GM12865 (cell line): Measurements from ENCODE around the gene CDC16.
"Not testable (repeated sequence)": the region's sequence is repeated elsewhere in the genome, so short reads cannot be mapped to it uniquely, and the experiment has no call there.

ENCODE experiments used
- DNase-seq: peaks from one replicate; pipeline ENCODE4 v3.0.0; 2010; ENCODE audit warnings: low read depth
- H3K4me3 ChIP-seq: 2 replicates; pipeline ENCODE4 v1.5.1; 2011; ENCODE audit warnings: mild to moderate bottlenecking, low read depth, low read length, control low read depth
- TF ChIP-seq, protein P1 (sequence below): IDR thresholded peaks from 2 replicates; pipeline ENCODE4 v1.5.1; 2011; ENCODE audit warnings: low read length, control low read depth, low read depth, inconsistent platforms; ENCODE audit not compliant: insufficient read depth; ENCODE audit errors: missing control alignments

The CDC16 gene

DNA sequence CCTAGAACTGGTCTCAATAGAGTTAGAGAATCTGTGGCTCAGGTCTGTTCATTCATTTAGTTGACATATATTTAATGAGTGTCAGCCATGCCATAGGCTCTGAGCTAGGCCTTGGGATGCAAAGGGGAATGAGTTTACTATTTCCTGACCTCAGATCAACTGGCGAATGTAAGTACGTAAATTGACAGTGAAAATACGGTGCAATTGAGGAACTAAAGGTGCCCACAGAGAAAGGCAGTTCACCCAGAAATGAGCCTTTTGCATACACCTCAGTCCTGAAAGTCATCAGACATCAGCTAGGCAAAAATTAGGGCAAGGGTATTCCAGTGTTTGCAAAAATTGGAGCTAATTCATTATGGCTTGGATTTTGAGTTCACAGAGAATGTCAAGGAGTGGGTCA lies 26.1 kb downstream of the CDC16 start:
- H3K4me3 ChIP-seq = no peak overlapping the region
- TF ChIP-seq, protein P1, sequence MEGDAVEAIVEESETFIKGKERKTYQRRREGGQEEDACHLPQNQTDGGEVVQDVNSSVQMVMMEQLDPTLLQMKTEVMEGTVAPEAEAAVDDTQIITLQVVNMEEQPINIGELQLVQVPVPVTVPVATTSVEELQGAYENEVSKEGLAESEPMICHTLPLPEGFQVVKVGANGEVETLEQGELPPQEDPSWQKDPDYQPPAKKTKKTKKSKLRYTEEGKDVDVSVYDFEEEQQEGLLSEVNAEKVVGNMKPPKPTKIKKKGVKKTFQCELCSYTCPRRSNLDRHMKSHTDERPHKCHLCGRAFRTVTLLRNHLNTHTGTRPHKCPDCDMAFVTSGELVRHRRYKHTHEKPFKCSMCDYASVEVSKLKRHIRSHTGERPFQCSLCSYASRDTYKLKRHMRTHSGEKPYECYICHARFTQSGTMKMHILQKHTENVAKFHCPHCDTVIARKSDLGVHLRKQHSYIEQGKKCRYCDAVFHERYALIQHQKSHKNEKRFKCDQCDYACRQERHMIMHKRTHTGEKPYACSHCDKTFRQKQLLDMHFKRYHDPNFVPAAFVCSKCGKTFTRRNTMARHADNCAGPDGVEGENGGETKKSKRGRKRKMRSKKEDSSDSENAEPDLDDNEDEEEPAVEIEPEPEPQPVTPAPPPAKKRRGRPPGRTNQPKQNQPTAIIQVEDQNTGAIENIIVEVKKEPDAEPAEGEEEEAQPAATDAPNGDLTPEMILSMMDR = no peak
- DNase-seq = peak; percentile 20

GRCh38 chr13:114261328-114261965 lies 26.8 kb downstream of the CDC16 start:
- DNase-seq = no peak
- H3K4me3 ChIP-seq = no peak overlapping the region
- TF ChIP-seq, protein P1 = no peak

- TF ChIP-seq, protein P1 = no peak
- H3K4me3 ChIP-seq = no peak overlapping the region
- peak; percentile 55 for DNase-seq
Observed at GRCh38 chr13:114263578-114263977, 28.9 kb downstream of the CDC16 start.

- H3K4me3 ChIP-seq, DNase-seq: not testable (repeated sequence)
Observed at GRCh38 chr13:114264313-114264712, 29.6 kb downstream of the CDC16 start.

- no peak for DNase-seq
- H3K4me3 ChIP-seq = no peak overlapping the region
- TF ChIP-seq, protein P1 = no peak
Observed at GRCh38 chr13:114264886-114265611, 30.4 kb downstream of the CDC16 start.

GRCh38 chr13:114266241-114266640 lies 31.5 kb downstream of the CDC16 start:
- DNase-seq = no peak
- TF ChIP-seq, protein P1 = no peak
- no peak overlapping the region for H3K4me3 ChIP-seq

DNA sequence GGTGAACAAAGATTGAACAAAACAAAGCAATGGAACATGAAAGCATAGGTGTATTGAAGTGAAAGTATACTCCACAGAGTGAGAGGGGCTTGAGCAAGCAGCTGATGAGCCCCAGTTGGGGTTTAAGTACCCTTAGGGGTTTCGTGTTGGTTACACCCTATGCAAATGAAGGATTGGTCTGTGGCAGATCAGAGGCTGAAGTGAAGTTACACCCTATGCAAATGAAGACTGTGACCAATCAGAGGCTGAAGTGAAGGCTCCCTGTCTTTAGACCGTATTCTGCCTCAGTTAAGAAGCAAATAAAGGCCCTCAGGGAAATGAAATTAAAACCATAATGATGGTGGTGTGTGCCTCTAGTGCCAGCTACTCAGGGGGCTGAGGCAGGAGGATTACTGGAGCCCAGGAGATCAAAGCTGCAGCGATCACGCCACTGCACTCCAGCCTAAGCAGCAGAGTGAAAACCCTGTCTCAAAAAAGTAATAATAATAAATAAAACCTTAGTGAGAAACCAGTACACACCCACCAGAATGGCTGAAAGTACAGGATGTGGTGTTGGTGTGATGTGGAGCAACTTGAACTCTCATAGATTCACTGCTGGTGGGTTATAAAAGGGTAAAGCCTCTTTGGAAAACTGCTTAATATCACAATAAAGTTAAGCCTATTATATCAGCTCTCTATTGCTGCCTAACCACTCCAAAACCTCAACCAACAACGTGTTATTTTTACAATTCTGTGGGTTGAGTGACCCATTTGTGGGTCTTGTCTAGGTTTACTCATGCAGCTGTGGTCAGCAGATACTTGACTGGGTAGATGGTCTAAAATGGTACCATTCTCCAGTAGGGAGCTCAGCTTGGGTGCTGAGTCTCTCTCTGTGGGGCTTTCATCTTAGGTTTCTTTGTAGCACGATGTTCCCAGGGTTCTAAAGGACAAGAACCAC lies 33.9 kb downstream of the CDC16 start:
- peak; percentile 56 for DNase-seq
- TF ChIP-seq, protein P1 = no peak
- H3K4me3 ChIP-seq = no peak overlapping the region
